K562 (cell line): Measurements from ENCODE around the gene SEMA3C. TPM values are rescaled to one million over a fixed set of nuclear protein-coding genes. Genes with fewer than 3 reads are reported as not detected.

Experiments used
- ATAC-seq: fragments of 200-7000 bp; cut with Tn5 transposase; 3 replicates; pipeline ENCODE4 v1.9.1; 2020; ENCODE audit warnings: moderate library complexity
- BruUV-seq: library from RNA; stranded (reverse); fragments of 400-500 nt; replicated peaks from 2 replicates; lab custom pipeline; 2021; lab: Mats Ljungman, UMichigan
- CTCF ChIA-PET: fragments of 300-600 bp; formaldehyde crosslinking; extraction: SDS; loops from one replicate; lab custom pipeline; 2021; ENCODE audit warnings: low intra/inter-chr PET ratio; lab: Yijun Ruan, JAX
- POLR2A ChIA-PET: fragments of 300-600, 350-650 bp; sonication (Branson Sonifier 250); formaldehyde crosslinking; extraction: SDS; loops from one replicate; lab custom pipeline; 2021; ENCODE audit warnings: antibody characterized with exemption, inconsistent platforms; lab: Yijun Ruan, JAX
- DNase-seq, 4 experiments: peaks; one replicate each; pipeline versions ENCODE4 v3.0.0 to v3.0.0-alpha.2; 2011 to 2018; ENCODE audit warnings: low spot score in 3 of 4, mixed read lengths in 3 of 4; ENCODE audit errors: extremely low read depth in 1 of 4
- FAIRE-seq: peaks from 2 replicates; lab custom pipeline; 2011; peaks lifted over from hg19 to GRCh38; lab: Jason Lieb, UNC
- H2AFZ ChIP-seq: 2 replicates; pipeline ENCODE4 v1.6.0; 2011; ENCODE audit warnings: low read depth, low read length, control low read depth, inconsistent platforms
- H3K27ac ChIP-seq: fragments of 200-600 bp; 3 replicates; pipeline ENCODE4 v1.8.0; 2011; ENCODE audit warnings: low read depth, mild to moderate bottlenecking, control low read depth, inconsistent platforms, low read length, moderate library complexity, mixed read lengths; ENCODE audit errors: extremely low read depth
- H3K27me3 ChIP-seq, 2 experiments: fragments of 300-600 bp in 1 of 2; 2 replicates in 1 of 2; 3 replicates in 1 of 2; pipeline versions ENCODE4 v1.6.0 to v1.8.0; 2011; ENCODE audit warnings: inconsistent platforms in 2 of 2, low read length in 2 of 2, mild to moderate bottlenecking in 1 of 2, mixed read lengths in 1 of 2, moderate library complexity in 1 of 2; ENCODE audit not compliant: control insufficient read depth in 2 of 2, insufficient read depth in 2 of 2
- H3K36me3 ChIP-seq: fragments of 300-600 bp; 3 replicates; pipeline ENCODE4 v1.8.0; 2011; ENCODE audit warnings: mild to moderate bottlenecking, low read length, inconsistent platforms; ENCODE audit not compliant: control insufficient read depth, insufficient read depth
- H3K4me1 ChIP-seq, 2 experiments: fragments of 200-600 bp in 1 of 2; replicated peaks in 1 of 2; 2 replicates in 1 of 2; 3 replicates in 1 of 2; pipeline versions ENCODE4 v1.5.1 to v1.8.0; 2011; ENCODE audit warnings: inconsistent platforms in 2 of 2, low read length in 2 of 2, mild to moderate bottlenecking in 1 of 2, mixed read lengths in 1 of 2, moderate library complexity in 1 of 2; ENCODE audit not compliant: control insufficient read depth in 2 of 2, insufficient read depth in 2 of 2
- H3K4me2 ChIP-seq: 2 replicates; pipeline ENCODE4 v1.6.1; 2011; ENCODE audit warnings: low read length, control low read depth, inconsistent platforms, mixed read lengths; ENCODE audit not compliant: insufficient read depth
- H3K4me3 ChIP-seq: fragments of 200-600 bp; sonication (generic), shearing (Covaris generic); 2 replicates; pipeline ENCODE4 v1.5.1; 2016; ENCODE audit warnings: control low read depth, inconsistent platforms
- H3K79me2 ChIP-seq: fragments of 200-600 bp; 3 replicates; pipeline ENCODE4 v1.8.0; 2011; ENCODE audit warnings: low read length, inconsistent platforms; ENCODE audit not compliant: control insufficient read depth, insufficient read depth
- H3K9ac ChIP-seq, 2 experiments: 2 replicates each; pipeline versions ENCODE4 v1.6.0 to v1.6.1; 2011; ENCODE audit warnings: low read depth in 2 of 2, low read length in 2 of 2, control low read depth in 1 of 2, inconsistent platforms in 1 of 2, mild to moderate bottlenecking in 1 of 2, mixed read lengths in 1 of 2; ENCODE audit not compliant: insufficient read depth in 1 of 2
- H3K9me1 ChIP-seq: one replicate; pipeline ENCODE4 v1.6.0; 2011; ENCODE audit warnings: inconsistent platforms, mild to moderate bottlenecking, low read length, moderate library complexity; ENCODE audit not compliant: control insufficient read depth, insufficient read depth
- H3K9me3 ChIP-seq: replicated peaks from 2 replicates; pipeline ENCODE4 v1.5.1; 2011; ENCODE audit warnings: low read depth, low read length, inconsistent platforms; ENCODE audit not compliant: control insufficient read depth, insufficient read depth
- H4K20me1 ChIP-seq: replicated peaks from 2 replicates; pipeline ENCODE4 v1.6.1; 2011; ENCODE audit warnings: low read length, inconsistent platforms, mixed read lengths; ENCODE audit not compliant: control insufficient read depth, insufficient read depth
- C11orf30 ChIP-seq: fragments of 450-650 bp; IDR thresholded peaks from 2 replicates; pipeline ENCODE4 v1.6.1; 2016; ENCODE audit warnings: low read depth, mild to moderate bottlenecking
- CBX5 ChIP-seq: IDR thresholded peaks from 2 replicates; pipeline ENCODE4 v1.6.1; 2014; ENCODE audit warnings: low read depth, borderline replicate concordance
- ETS1 ChIP-seq: conservative IDR thresholded peaks from 2 replicates; pipeline ENCODE4 v1.6.1; 2011; ENCODE audit warnings: low read depth, mild to moderate bottlenecking, low read length; ENCODE audit not compliant: control insufficient read depth
- FOXM1 ChIP-seq, 2 experiments: fragments of 450-650 bp in 1 of 2; sonication (generic) in 1 of 2; formaldehyde crosslinking in 1 of 2; IDR thresholded peaks; 2 replicates each; pipeline versions ENCODE4 v1.6.1 to v1.9.0; 2017 to 2022; ENCODE audit warnings: low read depth in 2 of 2, mild to moderate bottlenecking in 2 of 2, missing genetic modification reagents in 1 of 2, moderate library complexity in 1 of 2
- HNRNPH1 ChIP-seq: fragments of 200-400 bp; formaldehyde crosslinking; optimal IDR thresholded peaks from 2 replicates; pipeline ENCODE3; 2017; ENCODE audit warnings: low read depth, mild to moderate bottlenecking, low read length, moderate library complexity
- MAFG ChIP-seq: fragments of 450-650 bp; conservative IDR thresholded peaks from 2 replicates; pipeline ENCODE4 v1.6.1; 2016; ENCODE audit warnings: missing genetic modification characterization, missing compliant biosample characterization
- MAFK ChIP-seq: IDR thresholded peaks from 2 replicates; pipeline ENCODE4 v1.6.1; 2011; ENCODE audit warnings: low read length, improper control_type of control experiment
- PRMT5 ChIP-seq: sonication (generic); formaldehyde crosslinking; IDR thresholded peaks from 2 replicates; pipeline ENCODE4 v1.5.0; 2020; ENCODE audit warnings: missing genetic modification reagents
- ZC3H4 ChIP-seq: sonication (generic); formaldehyde crosslinking; IDR thresholded peaks from 2 replicates; pipeline ENCODE4 v1.9.0; 2021; ENCODE audit warnings: missing genetic modification reagents, borderline replicate concordance
- ZNF316 ChIP-seq: fragments of 450-650 bp; IDR thresholded peaks from 2 replicates; pipeline ENCODE4 v1.6.1; 2016
- ZNF354B ChIP-seq: fragments of 250-450 bp; sonication (Bioruptor Pico); IDR thresholded peaks from 2 replicates; pipeline ENCODE4 v1.4.0; 2020
- WGBS: fragments of 100-300 bp; shearing (Covaris generic); methylation state at CpG from one replicate; pipeline ENCODE4 v1.1.6; 2016; ENCODE audit warnings: low coverage, mixed read lengths; ENCODE audit not compliant: insufficient coverage; ENCODE audit errors: missing lambda C conversion rate; 5-methylcytosine and 5-hydroxymethylcytosine counted together
- in situ Hi-C: fragments of 300-500 bp; cut with MboI; formaldehyde crosslinking; loops from 4 replicates; pipeline ENCODE4 v1.15.0; 2018; ENCODE audit warnings: inconsistent platforms, mixed read lengths
- intact Hi-C: fragments of 100-400 bp; cut with micrococcal nuclease; formaldehyde crosslinking; loops from 2 replicates; pipeline ENCODE4 v1.14.2; 2022
- polyA plus RNA-seq, 8 experiments: library from polyadenylated mRNA; depleted of rRNA in 4 of 8; stranded (reverse) in 5 of 8; unstranded in 3 of 8; fragments of >200 nt; fragmentation: Nextera tagmentation in 2 of 8; fragmentation: Illumina TruSeq in 1 of 8; extraction: Ambion mirVana in 2 of 8; extraction: Trizol in 1 of 8; gene quantifications; 2 replicates each; pipeline versions ENCODE4 v1.2.1 to v1.2.3, GENCODE V29; 2011 to 2014; ENCODE audit warnings: inconsistent platforms in 1 of 8, missing spikeins in 1 of 8
- total RNA-seq, 7 experiments: library from RNA; depleted of rRNA in 6 of 7; stranded (reverse); fragments of >200 nt in 6 of 7; fragmentation: Illumina TruSeq in 2 of 7; extraction: Trizol in 2 of 7; gene quantifications; 2 replicates each; pipeline versions ENCODE4 v1.2.1 to v1.2.3, GENCODE V29; 2011 to 2021; ENCODE audit warnings: low replicate concordance in 1 of 7
- TF ChIP-seq, protein P1 (sequence below): fragments of 250-450 bp; sonication (Bioruptor Pico); IDR thresholded peaks from 2 replicates; pipeline ENCODE4 v1.9.0; 2021; ENCODE audit warnings: mild to moderate bottlenecking, inconsistent platforms

Gene SEMA3C
- total and polyA plus RNA-seq, 9 of the 15 experiments (the other 6 are each of a cell fraction or from before 2014, with no cell fraction given): 0.04 to 0.36 (median 0.12) TPM; not detected in 3

GRCh38 chr7:80890426-80891258 is 28.2 kb downstream of the SEMA3C start:
- no peak overlapping the region for H3K9ac ChIP-seq
- H2AFZ ChIP-seq: no peak overlapping the region
- H3K9me1 ChIP-seq: no peaks in the 10 kb centered on the region
- no peak overlapping the region for H3K4me3 ChIP-seq
- POLR2A ChIA-PET: no interaction called here
- CTCF ChIA-PET: no interaction called here
- no peak for TF ChIP-seq PRMT5 (CRISPR knock-in tag)
- peak; percentile 22; the same call in 1 of the 2 replicates for TF ChIP-seq ZNF316
- BruUV-seq: no TSS peak
- in situ Hi-C loops (no loop called here), intact Hi-C loops (no loop called here)
- H3K4me2 ChIP-seq: no peak overlapping the region
- 5% methylated on average over 4 of the region's 4 CpGs for WGBS
- H4K20me1 ChIP-seq: no peaks in the 10 kb centered on the region
- no peak for FAIRE-seq
- no peak overlapping the region for H3K27ac ChIP-seq
- H3K27me3 ChIP-seq: no peaks in the 10 kb centered on the region
- no peaks in the 10 kb centered on the region for H3K36me3 ChIP-seq
- no peak for ATAC-seq
- no peaks in the 10 kb centered on the region for H3K79me2 ChIP-seq
- DNase-seq: no peak
- no peaks in the 10 kb centered on the region; the same call in 1 of the 2 replicates for H3K9me3 ChIP-seq
- no peaks in the 10 kb centered on the region for H3K4me1 ChIP-seq

DNA sequence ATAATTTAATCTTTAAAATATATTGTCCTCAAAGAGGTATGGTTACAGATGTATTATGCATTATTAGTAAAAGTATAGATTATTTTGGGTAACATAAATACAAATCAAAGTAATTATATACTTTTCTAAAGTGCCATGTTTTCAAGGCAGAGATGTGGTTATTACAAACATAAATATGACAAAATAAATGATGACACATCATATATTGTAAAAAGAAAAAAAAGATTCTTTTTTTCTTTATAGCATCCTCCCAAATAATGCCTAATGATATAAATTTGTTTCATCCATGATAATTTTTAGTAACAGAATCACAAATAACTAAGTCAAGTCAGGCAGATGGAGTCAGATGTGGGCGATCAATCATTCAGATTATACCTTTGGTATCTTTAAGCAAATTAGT is 29.3 kb downstream of the SEMA3C start:
- no TSS peak for BruUV-seq
- Histone ChIP-seq H3K4me3 (no peak overlapping the region), H3K9ac (no peak overlapping the region), H3K9me1 (no peaks in the 10 kb centered on the region), H2AFZ (no peak overlapping the region), H3K36me3 (no peaks in the 10 kb centered on the region), H3K4me2 (no peak overlapping the region), H3K4me1 (no peaks in the 10 kb centered on the region), H4K20me1 (no peaks in the 10 kb centered on the region), H3K9me3 (no peaks in the 10 kb centered on the region; the same call in 1 of the 2 replicates), H3K79me2 (no peaks in the 10 kb centered on the region), H3K27ac (no peak overlapping the region), H3K27me3 (no peaks in the 10 kb centered on the region)
- WGBS: 5% methylated on average over 1 of the region's 1 CpG
- intact Hi-C loops: no loop called here
- POLR2A ChIA-PET: no interaction called here
- no peak for FAIRE-seq
- DNase-seq: no peak
- no peak for ATAC-seq
- in situ Hi-C loops: no loop called here
- CTCF ChIA-PET: no interaction called here
- TF ChIP-seq C11orf30: peak; percentile 58
- TF ChIP-seq CBX5: no peak
- TF ChIP-seq MAFG (tag): peak; percentile 55
- TF ChIP-seq, protein P1, sequence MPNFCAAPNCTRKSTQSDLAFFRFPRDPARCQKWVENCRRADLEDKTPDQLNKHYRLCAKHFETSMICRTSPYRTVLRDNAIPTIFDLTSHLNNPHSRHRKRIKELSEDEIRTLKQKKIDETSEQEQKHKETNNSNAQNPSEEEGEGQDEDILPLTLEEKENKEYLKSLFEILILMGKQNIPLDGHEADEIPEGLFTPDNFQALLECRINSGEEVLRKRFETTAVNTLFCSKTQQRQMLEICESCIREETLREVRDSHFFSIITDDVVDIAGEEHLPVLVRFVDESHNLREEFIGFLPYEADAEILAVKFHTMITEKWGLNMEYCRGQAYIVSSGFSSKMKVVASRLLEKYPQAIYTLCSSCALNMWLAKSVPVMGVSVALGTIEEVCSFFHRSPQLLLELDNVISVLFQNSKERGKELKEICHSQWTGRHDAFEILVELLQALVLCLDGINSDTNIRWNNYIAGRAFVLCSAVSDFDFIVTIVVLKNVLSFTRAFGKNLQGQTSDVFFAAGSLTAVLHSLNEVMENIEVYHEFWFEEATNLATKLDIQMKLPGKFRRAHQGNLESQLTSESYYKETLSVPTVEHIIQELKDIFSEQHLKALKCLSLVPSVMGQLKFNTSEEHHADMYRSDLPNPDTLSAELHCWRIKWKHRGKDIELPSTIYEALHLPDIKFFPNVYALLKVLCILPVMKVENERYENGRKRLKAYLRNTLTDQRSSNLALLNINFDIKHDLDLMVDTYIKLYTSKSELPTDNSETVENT: no peak
- TF ChIP-seq ZNF354B (CRISPR knock-in tag): no peak
- no peak for TF ChIP-seq ZC3H4 (CRISPR knock-in tag)
- peak; percentile 56; the same call in 1 of the 2 replicates for TF ChIP-seq MAFK
- TF ChIP-seq FOXM1 (IDR thresholded peaks at IDR 0.05; ENCODE audit: low read depth): no peak
- TF ChIP-seq FOXM1 (CRISPR knock-in tag; IDR thresholded peaks at IDR 0.05; ENCODE audit: low read depth): no peak
- no peak for TF ChIP-seq ETS1
- no peak for TF ChIP-seq HNRNPH1
